Stimulated activated CD8-positive, alpha-beta memory T cell treated with anti-CD3 and anti-CD28 coated beads, Interleukin-7, amount 100 ng/mL, for 4 hours (primary cell): ENCODE measurements around the gene GALNT2.

ENCODE experiments used
- DNase-seq, 2 donors: peaks; one replicate each; pipeline ENCODE4 v3.0.0-alpha.2; 2020; ENCODE audit warnings: low read depth in 2 of 2

Gene GALNT2

GRCh38 chr1:230300322-230301301, 233.6 kb downstream of the GALNT2 start:
- DNase-seq: no peak

- no peak for DNase-seq
These were observed 234.3 kb downstream of the GALNT2 start for GRCh38 chr1:230301322-230301721.

- no peak for DNase-seq
These were observed 234.8 kb downstream of the GALNT2 start for GRCh38 chr1:230301822-230302221.

- no peak for DNase-seq
These were observed 236.0 kb downstream of the GALNT2 start for GRCh38 chr1:230303069-230303468.

- no peak for DNase-seq
These were observed 236.8 kb downstream of the GALNT2 start for GRCh38 chr1:230303822-230304221.

GRCh38 chr1:230306169-230306568, 239.1 kb downstream of the GALNT2 start:
- DNase-seq: no peak

GRCh38 chr1:230307213-230307612, 240.2 kb downstream of the GALNT2 start:
- no peak for DNase-seq

GRCh38 chr1:230308039-230308438, 241.0 kb downstream of the GALNT2 start:
- no peak for DNase-seq

- DNase-seq: no peak
These were observed 241.8 kb downstream of the GALNT2 start for GRCh38 chr1:230308821-230309220.

GRCh38 chr1:230309646-230310177, 242.7 kb downstream of the GALNT2 start:
- DNase-seq: no peak

GRCh38 chr1:230310381-230311163, 243.5 kb downstream of the GALNT2 start:
- peak; percentile 23 to 38 for DNase-seq

- no peak for DNase-seq
These were observed 245.6 kb downstream of the GALNT2 start for GRCh38 chr1:230312676-230313075.

GRCh38 chr1:230313453-230314141, 246.6 kb downstream of the GALNT2 start:
- no peak for DNase-seq

GRCh38 chr1:230314142-230314470, 247.1 kb downstream of the GALNT2 start:
- DNase-seq: no peak

GRCh38 chr1:230315099-230315498, 248.1 kb downstream of the GALNT2 start:
- DNase-seq: no peak

GRCh38 chr1:230316864-230317745, 250.1 kb downstream of the GALNT2 start:
- DNase-seq: no peak

- no peak for DNase-seq
These were observed 251.1 kb downstream of the GALNT2 start for GRCh38 chr1:230317823-230318819.

- DNase-seq: no peak
These were observed 252.1 kb downstream of the GALNT2 start for GRCh38 chr1:230319014-230319747.

- DNase-seq: no peak
These were observed 253.8 kb downstream of the GALNT2 start for GRCh38 chr1:230320804-230321203.
